ENCODE results near the gene HTRA1. TPM values are rescaled to one million over a fixed set of nuclear protein-coding genes. Genes with fewer than 3 reads are reported as not detected.

Gene HTRA1
- total RNA-seq, 2 donors from 2014 or later = 29.3 to 36.6 TPM

DNA sequence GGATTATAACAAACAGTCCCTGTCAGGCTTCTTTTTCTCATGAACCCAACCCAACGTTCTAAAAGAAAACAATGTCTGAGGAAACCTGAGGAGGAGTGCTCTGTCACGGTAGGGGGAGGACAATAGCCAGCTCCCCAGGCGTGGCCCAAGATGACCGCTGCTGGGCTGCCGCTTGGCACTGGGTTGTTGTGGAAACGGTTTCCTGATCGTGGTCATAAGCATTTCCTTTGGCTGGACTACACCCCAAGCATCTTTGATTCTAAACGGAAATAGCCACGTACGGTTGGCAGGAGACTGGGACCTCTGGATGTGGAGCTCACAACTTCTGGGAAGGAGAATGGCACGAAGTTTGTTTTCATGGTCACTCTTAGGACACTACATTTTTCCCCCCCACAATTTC lies 68.8 kb downstream of the HTRA1 start:
- no peak overlapping the region for H3K27ac ChIP-seq
- DNase-seq (no peak), ATAC-seq (peak; percentile 42)
- H3K27me3 ChIP-seq = no peaks in the 10 kb centered on the region
- intact Hi-C loops (cut with DNase I) = no loop called here
- H3K4me3 ChIP-seq = no peak overlapping the region
- 63 to 65% methylated on average over 11 of the region's 11 CpGs for WGBS, 2 donors
- TF ChIP-seq, protein P1, sequence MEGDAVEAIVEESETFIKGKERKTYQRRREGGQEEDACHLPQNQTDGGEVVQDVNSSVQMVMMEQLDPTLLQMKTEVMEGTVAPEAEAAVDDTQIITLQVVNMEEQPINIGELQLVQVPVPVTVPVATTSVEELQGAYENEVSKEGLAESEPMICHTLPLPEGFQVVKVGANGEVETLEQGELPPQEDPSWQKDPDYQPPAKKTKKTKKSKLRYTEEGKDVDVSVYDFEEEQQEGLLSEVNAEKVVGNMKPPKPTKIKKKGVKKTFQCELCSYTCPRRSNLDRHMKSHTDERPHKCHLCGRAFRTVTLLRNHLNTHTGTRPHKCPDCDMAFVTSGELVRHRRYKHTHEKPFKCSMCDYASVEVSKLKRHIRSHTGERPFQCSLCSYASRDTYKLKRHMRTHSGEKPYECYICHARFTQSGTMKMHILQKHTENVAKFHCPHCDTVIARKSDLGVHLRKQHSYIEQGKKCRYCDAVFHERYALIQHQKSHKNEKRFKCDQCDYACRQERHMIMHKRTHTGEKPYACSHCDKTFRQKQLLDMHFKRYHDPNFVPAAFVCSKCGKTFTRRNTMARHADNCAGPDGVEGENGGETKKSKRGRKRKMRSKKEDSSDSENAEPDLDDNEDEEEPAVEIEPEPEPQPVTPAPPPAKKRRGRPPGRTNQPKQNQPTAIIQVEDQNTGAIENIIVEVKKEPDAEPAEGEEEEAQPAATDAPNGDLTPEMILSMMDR (IDR thresholded peaks at IDR 0.05) = no peak
- no peak for TF ChIP-seq POLR2A (IDR thresholded peaks at IDR 0.05)
- no peaks in the 10 kb centered on the region for H3K9me3 ChIP-seq
- H3K4me1 ChIP-seq = peaks cover 5% of the 10 kb centered on the region
- H3K36me3 ChIP-seq (replicated peaks in 1 of 2; ENCODE audit: insufficient read depth in 1 of 2, low read depth in 2 of 2) = no peaks in the 10 kb centered on the region

DNA sequence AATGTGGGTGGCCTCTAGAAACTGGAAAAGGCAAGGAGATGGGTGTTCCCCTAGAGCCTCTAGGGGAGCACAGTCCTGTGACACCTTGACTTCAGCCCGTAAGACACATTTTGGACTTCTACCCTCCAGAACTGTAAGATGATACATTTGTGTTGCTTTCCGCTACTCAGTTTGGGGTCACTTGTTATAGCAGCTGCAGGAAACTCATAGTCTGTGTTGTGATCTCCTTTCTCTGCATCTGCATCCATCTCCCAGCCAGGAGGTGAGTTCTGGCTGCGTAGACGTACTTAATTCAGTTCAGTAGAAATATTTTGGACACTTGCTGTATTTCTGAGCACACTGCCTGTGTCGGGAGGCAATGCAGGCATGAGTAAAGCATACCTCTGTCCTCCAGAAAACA lies 69.9 kb downstream of the HTRA1 start:
- H3K27ac ChIP-seq = no peak overlapping the region
- H3K4me3 ChIP-seq = no peak overlapping the region
- 90 to 92% methylated on average over 5 of the region's 5 CpGs for WGBS, 2 donors
- H3K27me3 ChIP-seq = no peaks in the 10 kb centered on the region
- TF ChIP-seq, protein P1 (IDR thresholded peaks at IDR 0.05) = no peak
- TF ChIP-seq POLR2A (IDR thresholded peaks at IDR 0.05) = no peak
- H3K36me3 ChIP-seq (replicated peaks in 1 of 2; ENCODE audit: insufficient read depth in 1 of 2, low read depth in 2 of 2) = no peaks in the 10 kb centered on the region
- intact Hi-C loops (cut with DNase I) = no loop called here
- H3K9me3 ChIP-seq = no peaks in the 10 kb centered on the region
- H3K4me1 ChIP-seq = peaks cover 5% of the 10 kb centered on the region
- no peak for ATAC-seq
- DNase-seq = no peak

DNA sequence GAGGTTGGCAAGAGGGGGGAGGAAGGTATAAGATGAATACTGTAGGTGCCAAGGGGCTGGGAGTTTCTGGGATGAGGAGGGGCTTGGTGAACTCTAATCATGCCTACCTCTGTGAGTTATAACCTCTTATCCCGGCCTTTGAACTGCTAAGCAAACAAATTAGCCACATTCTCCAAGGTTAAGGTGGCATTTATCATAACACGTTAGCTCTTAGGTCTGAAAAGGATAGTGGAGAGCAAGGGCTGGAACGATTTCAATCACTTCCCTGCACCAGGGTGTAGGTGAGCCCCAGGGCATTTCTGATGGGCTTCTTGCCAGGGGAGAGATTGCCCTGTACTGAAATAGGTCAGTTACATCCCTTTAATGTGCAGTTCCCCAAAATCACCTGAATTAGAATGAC lies 70.6 kb downstream of the HTRA1 start:
- Histone ChIP-seq H3K4me1 (peaks cover 5% of the 10 kb centered on the region), H3K27me3 (no peaks in the 10 kb centered on the region), H3K9me3 (no peaks in the 10 kb centered on the region), H3K4me3 (no peak overlapping the region), H3K27ac (no peak overlapping the region), H3K36me3 (replicated peaks in 1 of 2; ENCODE audit: insufficient read depth in 1 of 2, low read depth in 2 of 2) (no peaks in the 10 kb centered on the region)
- ATAC-seq (no peak), DNase-seq (peak in 2 of 4 donors; percentile 10 to 31)
- TF ChIP-seq POLR2A (IDR thresholded peaks at IDR 0.05) = no peak
- TF ChIP-seq, protein P1 (IDR thresholded peaks at IDR 0.05) = no peak
- intact Hi-C loops (cut with DNase I) = no loop called here
- WGBS, 2 donors = 11% methylated on average over 2 to 3 of the region's 3 CpGs

DNA sequence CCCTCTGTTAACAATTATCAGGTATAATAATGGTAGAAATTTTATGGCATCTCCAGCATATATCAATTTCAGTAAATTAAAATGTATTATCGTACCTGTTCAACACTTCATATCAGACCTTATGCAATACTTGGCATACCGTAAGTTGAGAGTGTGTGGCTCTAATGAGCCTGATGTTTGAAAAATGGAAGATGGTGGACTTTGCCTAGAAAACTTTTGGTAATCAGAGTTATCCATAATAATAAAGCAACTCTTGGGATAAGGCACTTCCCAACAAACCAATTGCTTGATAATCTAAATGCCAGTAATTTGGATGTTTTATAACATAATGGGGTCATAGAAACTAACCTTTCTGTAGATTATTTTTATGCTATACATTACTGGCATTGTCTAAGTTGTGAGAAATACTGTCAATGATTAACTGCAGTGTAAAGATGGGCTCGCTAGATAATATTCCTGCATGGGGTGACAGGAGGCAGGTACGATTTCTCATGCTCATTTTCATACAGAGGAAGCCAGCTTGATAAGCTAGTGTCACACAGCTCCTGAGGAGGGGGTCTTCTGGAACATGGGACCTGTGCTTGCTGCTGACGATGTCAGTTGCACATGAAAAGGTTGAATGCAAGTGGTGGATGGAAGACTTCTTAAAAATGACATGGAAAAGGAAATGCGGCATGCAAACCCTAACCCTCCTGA lies 71.4 kb downstream of the HTRA1 start:
- Histone ChIP-seq H3K36me3 (replicated peaks in 1 of 2; ENCODE audit: insufficient read depth in 1 of 2, low read depth in 2 of 2) (no peaks in the 10 kb centered on the region), H3K27ac (no peak overlapping the region), H3K4me3 (no peak overlapping the region), H3K9me3 (no peaks in the 10 kb centered on the region), H3K27me3 (no peaks in the 10 kb centered on the region), H3K4me1 (peaks cover 5% of the 10 kb centered on the region)
- no peak for DNase-seq
- intact Hi-C loops (cut with DNase I) = no loop called here
- TF ChIP-seq POLR2A (IDR thresholded peaks at IDR 0.05) = no peak
- TF ChIP-seq, protein P1 (IDR thresholded peaks at IDR 0.05) = no peak
- ATAC-seq = no peak
- WGBS, 2 donors = 74 to 75% methylated on average over 6 of the region's 6 CpGs

DNA sequence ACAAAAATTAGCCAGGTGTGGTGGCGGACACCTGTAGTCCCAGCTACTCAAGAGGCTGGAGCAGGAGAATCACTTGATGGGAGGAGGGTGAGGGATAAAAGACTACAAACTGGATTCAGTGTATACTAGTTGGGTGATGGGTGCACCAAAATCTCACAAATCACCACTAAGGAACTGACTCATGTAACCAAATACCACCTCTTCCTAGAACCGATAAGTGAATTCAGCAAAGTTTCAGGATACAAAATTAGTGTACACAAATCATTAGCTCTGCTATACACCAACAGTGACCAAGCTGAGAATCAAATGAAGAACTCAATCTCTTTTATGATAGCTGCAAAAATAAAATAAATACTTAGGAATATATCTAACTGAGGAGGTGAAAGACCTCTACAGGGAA lies 76.2 kb downstream of the HTRA1 start:
- Histone ChIP-seq H3K27me3 (no peaks in the 10 kb centered on the region), H3K27ac (no peak overlapping the region), H3K9me3 (no peaks in the 10 kb centered on the region), H3K4me1 (peaks cover 8% of the 10 kb centered on the region), H3K4me3 (no peak overlapping the region), H3K36me3 (replicated peaks in 1 of 2; ENCODE audit: insufficient read depth in 1 of 2, low read depth in 2 of 2) (no peaks in the 10 kb centered on the region)
- intact Hi-C loops (cut with DNase I) = no loop called here
- WGBS, 2 donors = 95 to 97% methylated on average over 2 of the region's 2 CpGs
- TF ChIP-seq, protein P1 (IDR thresholded peaks at IDR 0.05) = no peak
- DNase-seq (no peak), ATAC-seq (no peak)
